AG04450 (cell line): Measurements from ENCODE around the gene ZCCHC2. TPM values are rescaled to one million over a fixed set of nuclear protein-coding genes. Genes with fewer than 3 reads are reported as not detected.

Experiments
- CTCF ChIA-PET: fragments of 300-600, 350-600 bp; formaldehyde crosslinking; extraction: SDS; loops from one replicate; lab custom pipeline; 2022; ENCODE audit warnings: antibody characterized with exemption, inconsistent platforms; lab: Charles Lee
- POLR2A ChIA-PET: fragments of 350-600 bp; formaldehyde crosslinking; extraction: SDS; loops from one replicate; lab custom pipeline; 2021; ENCODE audit warnings: antibody characterized with exemption, inconsistent platforms; lab: Yijun Ruan, JAX
- DNase-seq: peaks from one replicate; pipeline ENCODE4 v3.0.0-alpha.2; 2011; ENCODE audit warnings: low read depth, low spot score
- H3K27ac ChIP-seq: one replicate; pipeline ENCODE4 v1.5.1; 2012; ENCODE audit warnings: low read depth, low read length, control low read depth
- H3K27me3 ChIP-seq: one replicate; pipeline ENCODE4 v1.6.0; 2012; ENCODE audit warnings: low read length; ENCODE audit not compliant: control insufficient read depth, insufficient read depth
- H3K4me3 ChIP-seq: 2 replicates; pipeline ENCODE4 v1.5.1; 2011; ENCODE audit warnings: mild to moderate bottlenecking, low read depth, low read length, control low read depth
- H3K9me3 ChIP-seq: 2 replicates; pipeline ENCODE4 v1.5.1; 2012; ENCODE audit warnings: low read length; ENCODE audit not compliant: control insufficient read depth, insufficient read depth
- polyA plus RNA-seq: library from polyadenylated mRNA; depleted of rRNA; stranded (reverse); fragments of >200 nt; gene quantifications from 2 replicates; pipeline ENCODE4 v1.2.3, GENCODE V29; 2011
- TF ChIP-seq, protein P1 (sequence below): IDR thresholded peaks from 2 replicates; pipeline ENCODE4 v1.5.1; 2011; ENCODE audit warnings: low read depth, low read length, control low read depth, inconsistent platforms

The ZCCHC2 gene
- polyA plus RNA-seq, 1 experiment, result 5.8 TPM

GRCh38 chr18:62572456-62572855 lies 49.6 kb downstream of the ZCCHC2 start:
- Histone ChIP-seq H3K4me3 (no peak overlapping the region), H3K27ac (no peak overlapping the region), H3K9me3 (no peaks in the 10 kb centered on the region), H3K27me3 (no peaks in the 10 kb centered on the region)
- TF ChIP-seq, protein P1, sequence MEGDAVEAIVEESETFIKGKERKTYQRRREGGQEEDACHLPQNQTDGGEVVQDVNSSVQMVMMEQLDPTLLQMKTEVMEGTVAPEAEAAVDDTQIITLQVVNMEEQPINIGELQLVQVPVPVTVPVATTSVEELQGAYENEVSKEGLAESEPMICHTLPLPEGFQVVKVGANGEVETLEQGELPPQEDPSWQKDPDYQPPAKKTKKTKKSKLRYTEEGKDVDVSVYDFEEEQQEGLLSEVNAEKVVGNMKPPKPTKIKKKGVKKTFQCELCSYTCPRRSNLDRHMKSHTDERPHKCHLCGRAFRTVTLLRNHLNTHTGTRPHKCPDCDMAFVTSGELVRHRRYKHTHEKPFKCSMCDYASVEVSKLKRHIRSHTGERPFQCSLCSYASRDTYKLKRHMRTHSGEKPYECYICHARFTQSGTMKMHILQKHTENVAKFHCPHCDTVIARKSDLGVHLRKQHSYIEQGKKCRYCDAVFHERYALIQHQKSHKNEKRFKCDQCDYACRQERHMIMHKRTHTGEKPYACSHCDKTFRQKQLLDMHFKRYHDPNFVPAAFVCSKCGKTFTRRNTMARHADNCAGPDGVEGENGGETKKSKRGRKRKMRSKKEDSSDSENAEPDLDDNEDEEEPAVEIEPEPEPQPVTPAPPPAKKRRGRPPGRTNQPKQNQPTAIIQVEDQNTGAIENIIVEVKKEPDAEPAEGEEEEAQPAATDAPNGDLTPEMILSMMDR, result no peak
- no peak for DNase-seq
- CTCF ChIA-PET, result interaction anchor here (1.0 to 5.1 kb wide), 3 partner anchors 12 to 410 kb away, joined by 3 to 62 read pairs (median 4); no protein-coding TSS in a partner anchor
- POLR2A ChIA-PET, result no interaction called here

DNA sequence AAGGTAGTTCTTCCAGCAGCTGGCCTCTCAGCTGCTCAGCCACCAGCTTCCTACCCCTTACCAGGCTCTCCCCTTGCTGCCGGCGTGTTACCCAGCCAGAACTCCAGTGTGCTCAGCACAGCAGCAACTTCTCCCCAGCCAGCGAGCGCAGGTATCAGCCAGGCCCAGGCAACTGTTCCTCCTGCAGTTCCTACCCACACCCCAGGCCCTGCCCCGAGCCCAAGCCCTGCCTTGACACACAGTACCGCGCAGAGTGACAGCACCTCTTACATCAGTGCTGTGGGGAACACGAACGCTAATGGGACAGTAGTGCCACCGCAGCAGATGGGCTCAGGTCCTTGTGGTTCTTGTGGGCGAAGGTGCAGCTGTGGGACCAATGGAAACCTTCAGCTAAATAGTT lies 52.0 kb downstream of the ZCCHC2 start:
- Histone ChIP-seq H3K27ac (no peak overlapping the region), H3K9me3 (no peaks in the 10 kb centered on the region), H3K4me3 (no peak overlapping the region), H3K27me3 (no peaks in the 10 kb centered on the region)
- TF ChIP-seq, protein P1, result no peak
- CTCF ChIA-PET, result no interaction called here
- POLR2A ChIA-PET, result no interaction called here
- DNase-seq, result no peak

GRCh38 chr18:62576271-62576670 lies 53.4 kb downstream of the ZCCHC2 start:
- H3K27me3 ChIP-seq, result no peaks in the 10 kb centered on the region
- ChIA-PET POLR2A (no interaction called here), CTCF (interaction anchor here (0.6 to 2.7 kb wide), 6 partner anchors 8 to 406 kb away, joined by 3 to 40 read pairs (median 5); no protein-coding TSS in a partner anchor)
- no peak for DNase-seq
- TF ChIP-seq, protein P1, result no peak
- no peaks in the 10 kb centered on the region for H3K9me3 ChIP-seq
- H3K27ac ChIP-seq, result no peak overlapping the region
- no peak overlapping the region for H3K4me3 ChIP-seq

GRCh38 chr18:62576845-62577512 lies 54.2 kb downstream of the ZCCHC2 start:
- POLR2A ChIA-PET, result interaction anchor here (1.5 kb wide), 1 partner anchor 54 kb away, joined by 9 read pairs; the partner anchor contains the start of gene ZCCHC2
- TF ChIP-seq, protein P1, result no peak
- no peak overlapping the region for H3K4me3 ChIP-seq
- no peak overlapping the region for H3K27ac ChIP-seq
- no peaks in the 10 kb centered on the region for H3K27me3 ChIP-seq
- H3K9me3 ChIP-seq, result no peaks in the 10 kb centered on the region
- CTCF ChIA-PET, result interaction anchor here (0.6 to 4.1 kb wide), 6 partner anchors 10 to 440 kb away, joined by 3 to 40 read pairs (median 9); no protein-coding TSS in a partner anchor
- no peak for DNase-seq

GRCh38 chr18:62577765-62578164 lies 54.9 kb downstream of the ZCCHC2 start:
- no peak for DNase-seq
- Histone ChIP-seq H3K9me3 (no peaks in the 10 kb centered on the region), H3K27ac (no peak overlapping the region), H3K4me3 (no peak overlapping the region), H3K27me3 (no peaks in the 10 kb centered on the region)
- TF ChIP-seq, protein P1, result no peak
- POLR2A ChIA-PET, result interaction anchor here (1.5 kb wide), 1 partner anchor 55 kb away, joined by 9 read pairs; the partner anchor contains the start of gene ZCCHC2
- CTCF ChIA-PET, result interaction anchor here (0.6 to 4.1 kb wide), 11 partner anchors 9 to 1265 kb away, joined by 3 to 40 read pairs (median 4); partner anchors contain the start of gene ZCCHC2
